Duodenal mucosa (tissue), 2 donors: Measurements from ENCODE around the gene TSHZ2.

Experiments used
- H3K27ac ChIP-seq: one replicate; pipeline ENCODE4 v1.7.0; 2013; ENCODE audit warnings: low read depth, low read length
- H3K27me3 ChIP-seq, 2 donors: one replicate each; pipeline ENCODE4 v1.7.0; 2013; ENCODE audit warnings: low read length in 2 of 2, control low read depth in 1 of 2; ENCODE audit not compliant: insufficient read depth in 2 of 2, control insufficient read depth in 1 of 2
- H3K36me3 ChIP-seq, 2 donors: one replicate each; pipeline ENCODE4 v1.7.0; 2013; ENCODE audit warnings: low read length in 2 of 2, control low read depth in 1 of 2; ENCODE audit not compliant: insufficient read depth in 2 of 2, control insufficient read depth in 1 of 2
- H3K4me1 ChIP-seq, 2 donors: one replicate each; pipeline ENCODE4 v1.7.0; 2013; ENCODE audit warnings: low read length in 2 of 2, control low read depth in 1 of 2; ENCODE audit not compliant: insufficient read depth in 2 of 2, control insufficient read depth in 1 of 2
- H3K4me3 ChIP-seq, 2 donors: one replicate each; pipeline ENCODE4 v1.7.0; 2013; ENCODE audit warnings: low read length in 2 of 2, low read depth in 1 of 2
- H3K9ac ChIP-seq, 2 donors: one replicate each; pipeline ENCODE4 v1.7.0; 2013; ENCODE audit warnings: low read length in 2 of 2, low read depth in 1 of 2
- H3K9me3 ChIP-seq, 2 donors: one replicate each; pipeline ENCODE4 v1.7.0; 2013; ENCODE audit warnings: low read length in 2 of 2, control low read depth in 1 of 2; ENCODE audit not compliant: control insufficient read depth in 1 of 2

The TSHZ2 gene

GRCh38 chr20:52975803-52976531 lies 3.8 kb downstream of the TSHZ2 start:
- peak overlapping the region in 1 of 2 donors; percentile 81 for H3K4me3 ChIP-seq
- no peaks in the 10 kb centered on the region for H3K36me3 ChIP-seq
- H3K27me3 ChIP-seq = no peaks in the 10 kb centered on the region
- H3K27ac ChIP-seq = no peak overlapping the region
- H3K9me3 ChIP-seq = no peaks in the 10 kb centered on the region
- H3K4me1 ChIP-seq = peaks cover 5 to 17% of the 10 kb centered on the region in 2 donors
- H3K9ac ChIP-seq = no peak overlapping the region

- H3K27ac ChIP-seq = no peak overlapping the region
- H3K9ac ChIP-seq = no peak overlapping the region
- no peaks in the 10 kb centered on the region for H3K27me3 ChIP-seq
- H3K36me3 ChIP-seq = no peaks in the 10 kb centered on the region
- no peaks in the 10 kb centered on the region for H3K9me3 ChIP-seq
- no peak overlapping the region for H3K4me3 ChIP-seq
- H3K4me1 ChIP-seq = peaks cover 5 to 33% of the 10 kb centered on the region in 2 donors
These were observed 6.7 kb downstream of the TSHZ2 start for GRCh38 chr20:52978851-52979250.

DNA sequence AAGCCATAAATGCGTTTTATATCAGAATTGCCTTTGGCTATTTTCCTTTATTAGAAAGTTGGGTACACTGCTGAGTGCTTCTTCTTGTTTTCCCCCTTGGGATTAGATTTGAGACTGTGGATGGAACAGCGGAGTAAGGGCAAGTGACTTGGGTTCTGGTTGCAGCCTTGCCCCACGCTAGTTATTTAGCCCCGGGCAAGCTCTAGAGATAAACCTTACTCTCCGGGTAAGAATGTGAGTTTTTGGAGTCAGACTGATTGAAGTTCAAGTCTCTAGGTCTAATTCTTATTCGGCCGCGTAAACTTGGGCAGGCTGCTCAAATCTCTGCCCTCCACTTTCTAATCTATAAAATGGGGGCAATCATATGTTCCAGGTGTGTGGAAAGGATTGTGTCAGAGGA lies 8.9 kb downstream of the TSHZ2 start:
- Histone ChIP-seq H3K4me3 (no peak overlapping the region), H3K36me3 (no peaks in the 10 kb centered on the region), H3K4me1 (peaks cover 0 to 18% of the 10 kb centered on the region in 2 donors), H3K9me3 (no peaks in the 10 kb centered on the region), H3K27me3 (no peaks in the 10 kb centered on the region), H3K9ac (no peak overlapping the region), H3K27ac (no peak overlapping the region)

DNA sequence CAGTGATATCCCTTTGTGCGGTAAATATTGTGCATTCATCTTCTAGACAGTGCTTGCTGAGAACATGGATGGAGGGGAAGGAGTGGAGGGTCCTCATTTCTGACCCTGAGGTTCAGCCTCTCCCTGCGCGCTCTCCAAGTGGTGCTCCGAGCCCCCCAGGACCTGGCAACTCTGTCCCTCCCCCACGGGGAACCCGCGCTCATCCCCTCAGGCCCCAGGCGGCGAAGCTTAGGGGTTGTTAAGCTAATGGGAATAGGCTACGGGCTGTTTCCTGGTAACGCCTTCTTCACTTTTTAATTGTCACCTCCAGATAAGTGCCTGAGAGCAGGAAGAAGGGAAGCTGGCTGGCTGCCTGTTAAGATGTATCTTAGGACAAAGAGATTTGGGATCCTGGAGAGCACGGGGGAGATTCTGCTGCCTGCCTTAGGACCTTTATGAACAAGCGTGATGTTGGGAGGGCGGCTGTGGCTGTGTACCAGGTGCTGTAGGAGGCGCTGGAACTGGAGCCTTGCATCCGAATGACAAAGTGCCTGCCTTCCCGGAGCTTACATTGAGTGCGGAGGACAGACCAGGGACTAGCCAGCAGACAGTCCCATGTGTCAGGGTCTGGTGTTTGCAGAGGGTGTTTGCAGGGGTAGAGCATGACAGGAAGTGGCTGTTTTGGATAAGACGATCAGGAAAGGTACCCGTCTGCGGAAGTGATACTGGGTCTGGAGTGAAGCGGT lies 11.7 kb downstream of the TSHZ2 start:
- H3K27ac ChIP-seq = no peak overlapping the region

GRCh38 chr20:52984451-52984810 lies 12.3 kb downstream of the TSHZ2 start:
- Histone ChIP-seq H3K9ac (no peak overlapping the region), H3K9me3 (no peaks in the 10 kb centered on the region), H3K36me3 (no peaks in the 10 kb centered on the region), H3K27me3 (no peaks in the 10 kb centered on the region), H3K4me3 (no peak overlapping the region), H3K4me1 (peaks cover 0 to 16% of the 10 kb centered on the region in 2 donors), H3K27ac (no peak overlapping the region)

More for the DNA sequence above, 11.7 kb downstream of the TSHZ2 start:
- Histone ChIP-seq H3K9me3 (no peaks in the 10 kb centered on the region), H3K4me3 (no peak overlapping the region), H3K4me1 (peaks cover 0 to 16% of the 10 kb centered on the region in 2 donors), H3K9ac (no peak overlapping the region), H3K36me3 (no peaks in the 10 kb centered on the region), H3K27me3 (no peaks in the 10 kb centered on the region)

GRCh38 chr20:52985687-52986086 lies 13.5 kb downstream of the TSHZ2 start:
- H3K9ac ChIP-seq = no peak overlapping the region
- no peak overlapping the region for H3K27ac ChIP-seq
- peaks cover 0 to 16% of the 10 kb centered on the region in 2 donors for H3K4me1 ChIP-seq
- no peak overlapping the region for H3K4me3 ChIP-seq
- H3K9me3 ChIP-seq = no peaks in the 10 kb centered on the region
- no peaks in the 10 kb centered on the region for H3K27me3 ChIP-seq
- no peaks in the 10 kb centered on the region for H3K36me3 ChIP-seq

DNA sequence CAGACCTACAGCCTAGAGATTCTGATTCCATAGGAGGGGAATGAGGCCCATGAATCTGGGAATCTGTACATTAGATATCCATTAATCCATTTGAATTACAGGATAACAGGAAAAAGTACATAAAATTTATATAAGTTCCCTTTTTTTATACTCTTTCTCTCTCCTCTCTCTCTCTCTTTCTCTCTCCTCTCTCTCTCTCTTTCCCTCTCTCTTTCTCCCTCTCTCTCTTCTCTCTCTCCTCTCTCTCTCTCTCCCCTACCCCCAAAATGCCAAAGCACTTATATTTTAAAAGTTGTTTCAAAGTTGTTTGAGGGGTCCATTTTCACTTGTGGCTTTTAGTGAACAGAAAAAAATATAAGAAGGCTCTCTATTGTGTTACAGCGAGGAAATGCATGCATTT lies 15.1 kb downstream of the TSHZ2 start:
- H3K27ac ChIP-seq = no peak overlapping the region
- H3K4me1 ChIP-seq = peaks cover 6 to 13% of the 10 kb centered on the region in 2 donors
- no peaks in the 10 kb centered on the region for H3K9me3 ChIP-seq
- H3K4me3 ChIP-seq = no peak overlapping the region
- H3K27me3 ChIP-seq = no peaks in the 10 kb centered on the region
- no peaks in the 10 kb centered on the region for H3K36me3 ChIP-seq
- H3K9ac ChIP-seq = no peak overlapping the region

- Histone ChIP-seq H3K4me1 (peaks cover 6 to 11% of the 10 kb centered on the region in 2 donors), H3K9me3 (no peaks in the 10 kb centered on the region), H3K9ac (no peak overlapping the region), H3K4me3 (no peak overlapping the region), H3K36me3 (no peaks in the 10 kb centered on the region), H3K27ac (no peak overlapping the region), H3K27me3 (no peaks in the 10 kb centered on the region)
These were observed 19.7 kb downstream of the TSHZ2 start for GRCh38 chr20:52991830-52992229.

- Histone ChIP-seq H3K4me1 (peaks cover 6 to 11% of the 10 kb centered on the region in 2 donors), H3K27ac (no peak overlapping the region), H3K27me3 (no peaks in the 10 kb centered on the region), H3K9ac (no peak overlapping the region), H3K4me3 (no peak overlapping the region), H3K9me3 (no peaks in the 10 kb centered on the region), H3K36me3 (no peaks in the 10 kb centered on the region)
These were observed 20.5 kb downstream of the TSHZ2 start for GRCh38 chr20:52992632-52993031.

- H3K4me3 ChIP-seq = no peak overlapping the region
- H3K4me1 ChIP-seq = peaks cover 6 to 11% of the 10 kb centered on the region in 2 donors
- H3K36me3 ChIP-seq = no peaks in the 10 kb centered on the region
- no peak overlapping the region for H3K9ac ChIP-seq
- no peaks in the 10 kb centered on the region for H3K27me3 ChIP-seq
- H3K27ac ChIP-seq = no peak overlapping the region
- no peaks in the 10 kb centered on the region for H3K9me3 ChIP-seq
These were observed 20.9 kb downstream of the TSHZ2 start for GRCh38 chr20:52993076-52993475.
